Stimulated activated effector memory CD8-positive, alpha-beta T cell treated with anti-CD3 and anti-CD28 coated beads, Interleukin-12 subunit alpha, Interleukin-12 subunit beta, amount 100 ng/mL, for 72 hours (primary cell): ENCODE measurements around the gene CMSS1.
"Not testable (repeated sequence)": the region's sequence is repeated elsewhere in the genome, so short reads cannot be mapped to it uniquely, and the experiment has no call there.

Source experiments
- ATAC-seq: fragments of 150-1000 bp; cut with Tn5 transposase; 2 replicates; pipeline ENCODE4 v1.10.0; 2021
- DNase-seq, 2 donors: peaks; one replicate each; pipeline ENCODE4 v3.0.0; 2021 to 2022; ENCODE audit warnings: low spot score in 2 of 2
- H3K27ac Mint-ChIP-seq: one replicate; pipeline ENCODE4 v1.8.0; 2022; ENCODE audit warnings: mild to moderate bottlenecking, mixed read lengths
- H3K36me3 Mint-ChIP-seq: one replicate; pipeline ENCODE4 v1.8.0; 2022; ENCODE audit warnings: mild to moderate bottlenecking, mixed read lengths
- H3K4me1 Mint-ChIP-seq: one replicate; pipeline ENCODE4 v1.8.0; 2022; ENCODE audit warnings: mixed read lengths
- H3K4me3 Mint-ChIP-seq: one replicate; pipeline ENCODE4 v1.8.0; 2022; ENCODE audit warnings: mild to moderate bottlenecking, mixed read lengths
- H3K9me3 Mint-ChIP-seq: one replicate; pipeline ENCODE4 v1.8.0; 2022; ENCODE audit warnings: mixed read lengths

The CMSS1 gene

GRCh38 chr3:100044369-100044768 is 226.7 kb downstream of the CMSS1 start:
- Mint-ChIP-seq H3K36me3 (no peaks in the 10 kb centered on the region), H3K9me3 (no peaks in the 10 kb centered on the region), H3K4me1 (peaks cover 17% of the 10 kb centered on the region), H3K4me3 (no peak overlapping the region), H3K27ac (no peak overlapping the region)
- ATAC-seq (no peak), DNase-seq (no peak)

DNA sequence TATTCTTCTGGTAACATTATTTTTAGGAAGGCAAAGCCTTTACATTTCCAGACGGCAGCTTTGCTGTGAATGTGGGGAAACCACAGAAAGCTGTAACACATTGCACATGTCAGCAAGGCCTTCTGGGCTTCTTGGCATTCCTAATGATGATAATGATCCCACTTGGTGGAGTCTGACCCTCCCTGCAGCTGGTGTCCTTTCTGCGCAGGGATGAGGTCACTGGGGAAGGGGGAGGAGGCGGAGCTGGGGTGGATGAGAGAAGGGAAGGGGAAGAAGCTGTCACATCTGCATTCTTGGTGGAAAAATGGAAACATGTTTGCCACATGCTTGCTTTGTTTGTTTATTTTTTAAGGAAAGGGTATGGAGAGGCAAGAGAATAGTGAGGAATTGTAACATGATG is 228.0 kb downstream of the CMSS1 start:
- Mint-ChIP-seq H3K4me3 (no peak overlapping the region), H3K27ac (no peak overlapping the region), H3K9me3 (no peaks in the 10 kb centered on the region), H3K36me3 (no peaks in the 10 kb centered on the region), H3K4me1 (peaks cover 17% of the 10 kb centered on the region)
- DNase-seq (no peak), ATAC-seq (no peak)

GRCh38 chr3:100046986-100047385 is 229.3 kb downstream of the CMSS1 start:
- Mint-ChIP-seq H3K36me3 (no peaks in the 10 kb centered on the region), H3K4me1 (peaks cover 17% of the 10 kb centered on the region), H3K27ac (no peak overlapping the region), H3K4me3 (peak overlapping the region; percentile 27), H3K9me3 (no peaks in the 10 kb centered on the region)
- ATAC-seq (no peak), DNase-seq (no peak)

DNA sequence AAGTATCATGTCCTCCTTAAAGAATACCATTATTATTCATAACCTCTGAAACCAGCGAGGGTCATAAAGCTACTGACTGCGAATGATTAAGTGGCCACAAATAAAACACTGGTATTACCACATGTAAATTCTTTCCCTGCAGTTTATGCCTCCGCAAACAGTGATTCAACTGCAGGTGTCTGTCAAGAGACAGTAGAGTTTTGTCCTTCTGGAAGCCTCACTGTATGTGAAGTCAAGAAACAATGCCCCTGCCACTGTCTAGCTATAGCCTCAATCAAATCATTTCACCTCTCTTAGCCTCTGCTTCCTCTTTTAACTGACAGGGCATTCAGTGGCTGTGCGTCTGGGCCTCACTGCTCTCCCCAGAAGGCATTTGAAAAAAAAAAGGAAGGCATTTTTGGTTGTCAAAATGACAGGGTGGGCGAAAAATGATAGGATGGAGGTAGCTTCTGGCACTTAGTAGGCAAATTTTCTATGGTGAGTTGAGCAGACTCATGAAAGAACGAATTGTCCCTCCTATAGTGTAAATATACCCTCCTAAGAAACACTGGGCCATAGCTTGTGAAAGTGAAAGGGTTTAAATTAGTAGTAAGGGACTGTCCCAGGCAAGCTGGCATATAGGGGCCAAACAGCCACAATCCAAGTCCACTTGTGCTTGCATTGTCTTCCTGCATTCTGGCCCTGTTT is 229.9 kb downstream of the CMSS1 start:
- H3K36me3 Mint-ChIP-seq = no peaks in the 10 kb centered on the region
- no peak for DNase-seq
- H3K9me3 Mint-ChIP-seq = no peaks in the 10 kb centered on the region
- H3K4me3 Mint-ChIP-seq = peak overlapping the region; percentile 27
- ATAC-seq = peak; percentile 94
- H3K4me1 Mint-ChIP-seq = peaks cover 17% of the 10 kb centered on the region
- no peak overlapping the region for H3K27ac Mint-ChIP-seq

GRCh38 chr3:100048248-100048647 is 230.6 kb downstream of the CMSS1 start:
- Mint-ChIP-seq H3K4me3 (no peak overlapping the region), H3K4me1 (peaks cover 17% of the 10 kb centered on the region), H3K9me3 (no peaks in the 10 kb centered on the region), H3K36me3 (no peaks in the 10 kb centered on the region), H3K27ac (no peak overlapping the region)
- ATAC-seq = no peak
- DNase-seq = no peak

DNA sequence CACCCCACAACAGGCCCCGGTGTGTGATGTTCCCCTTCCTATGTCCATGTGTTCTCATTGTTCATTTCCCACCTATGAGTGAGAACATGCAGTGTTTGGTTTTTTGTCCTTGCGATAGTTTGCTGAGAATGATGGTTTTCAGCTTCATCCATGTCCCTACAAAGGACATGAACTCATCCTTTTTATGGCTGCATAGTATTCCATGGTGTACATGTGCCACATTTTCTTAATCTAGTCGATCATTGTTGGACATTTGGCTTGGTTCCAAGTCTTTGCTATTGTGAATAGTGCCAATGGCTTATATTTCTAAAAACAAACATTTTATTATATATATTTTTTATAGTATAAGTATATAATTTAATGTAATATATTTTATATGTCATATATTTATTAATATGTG is 233.9 kb downstream of the CMSS1 start:
- H3K4me3 Mint-ChIP-seq, H3K36me3 Mint-ChIP-seq, DNase-seq, H3K9me3 Mint-ChIP-seq, H3K27ac Mint-ChIP-seq, ATAC-seq: not testable (repeated sequence)
- H3K4me1 Mint-ChIP-seq = peaks cover 14% of the 10 kb centered on the region

DNA sequence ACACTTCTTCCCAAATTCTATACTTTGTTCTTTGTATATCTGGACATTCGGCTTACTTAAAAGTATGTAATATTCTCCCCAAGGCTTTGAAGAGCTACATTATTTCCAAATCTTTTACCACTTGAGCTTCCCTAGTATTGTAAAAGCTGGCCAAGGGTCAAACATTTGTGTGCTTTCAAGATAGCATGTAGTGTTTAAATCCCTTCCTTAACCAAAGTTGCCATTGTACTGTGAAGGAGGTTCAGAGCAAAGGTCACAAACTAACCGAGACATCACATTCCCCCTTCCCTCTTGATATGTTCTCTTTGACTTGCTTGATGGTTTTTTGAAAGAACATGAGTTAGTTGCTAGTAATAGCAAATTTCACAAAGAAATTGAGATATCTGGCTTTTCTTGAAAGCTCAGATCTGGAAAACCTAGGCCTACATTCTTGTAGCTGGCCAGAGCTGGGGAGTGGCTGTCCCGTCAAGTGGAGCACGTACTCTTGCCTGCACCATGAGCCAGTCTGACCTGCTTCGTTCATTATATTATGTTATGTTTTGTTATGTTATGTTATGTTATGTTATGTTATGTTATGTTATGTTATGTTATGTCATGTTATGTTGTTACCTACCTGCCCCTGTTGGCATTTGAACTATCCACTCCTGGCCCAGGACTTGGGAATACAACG is 236.4 kb downstream of the CMSS1 start:
- H3K4me3 Mint-ChIP-seq = no peak overlapping the region
- no peak overlapping the region for H3K27ac Mint-ChIP-seq
- H3K9me3 Mint-ChIP-seq = no peaks in the 10 kb centered on the region
- H3K36me3 Mint-ChIP-seq = no peaks in the 10 kb centered on the region
- H3K4me1 Mint-ChIP-seq = no peaks in the 10 kb centered on the region
- ATAC-seq (no peak), DNase-seq (no peak)

GRCh38 chr3:100057716-100058575 is 240.3 kb downstream of the CMSS1 start:
- H3K36me3 Mint-ChIP-seq = no peaks in the 10 kb centered on the region
- H3K4me3 Mint-ChIP-seq = no peak overlapping the region
- no peaks in the 10 kb centered on the region for H3K9me3 Mint-ChIP-seq
- peaks cover 16% of the 10 kb centered on the region for H3K4me1 Mint-ChIP-seq
- no peak for ATAC-seq
- H3K27ac Mint-ChIP-seq = no peak overlapping the region
- DNase-seq = no peak

- Mint-ChIP-seq H3K36me3 (no peaks in the 10 kb centered on the region), H3K27ac (no peak overlapping the region), H3K4me3 (no peak overlapping the region), H3K9me3 (no peaks in the 10 kb centered on the region), H3K4me1 (peaks cover 16% of the 10 kb centered on the region)
- no peak for ATAC-seq
- DNase-seq = no peak
These were observed 241.8 kb downstream of the CMSS1 start for GRCh38 chr3:100059472-100059871.

- H3K9me3 Mint-ChIP-seq = no peaks in the 10 kb centered on the region
- peak overlapping the region; percentile 60 for H3K27ac Mint-ChIP-seq
- H3K4me1 Mint-ChIP-seq = peaks cover 16% of the 10 kb centered on the region
- H3K4me3 Mint-ChIP-seq = no peak overlapping the region
- DNase-seq (no peak), ATAC-seq (peak; percentile 73)
- no peaks in the 10 kb centered on the region for H3K36me3 Mint-ChIP-seq
These were observed 243.2 kb downstream of the CMSS1 start for GRCh38 chr3:100060685-100061484.

DNA sequence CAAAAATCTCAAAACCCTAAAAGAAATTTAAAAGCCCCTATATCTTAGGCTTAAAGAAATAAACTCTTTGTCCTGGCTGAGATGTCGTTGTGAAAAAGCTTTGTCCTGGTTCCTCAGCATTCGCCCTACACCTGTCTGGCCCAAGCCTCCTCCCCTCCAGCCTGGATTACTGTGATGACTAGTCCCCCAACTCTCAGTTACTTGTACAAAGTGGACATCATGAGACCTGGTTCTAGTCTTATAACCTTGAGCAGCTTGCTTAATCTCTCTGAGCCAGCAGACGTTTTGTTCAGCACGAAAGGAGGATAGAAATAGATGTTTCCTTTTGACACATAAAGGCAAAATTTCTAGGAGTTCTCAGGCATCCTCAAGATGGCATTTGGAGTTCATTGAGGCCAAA is 245.0 kb downstream of the CMSS1 start:
- ATAC-seq (no peak), DNase-seq (no peak)
- H3K4me3 Mint-ChIP-seq = no peak overlapping the region
- no peaks in the 10 kb centered on the region for H3K9me3 Mint-ChIP-seq
- no peak overlapping the region for H3K27ac Mint-ChIP-seq
- peaks cover 16% of the 10 kb centered on the region for H3K4me1 Mint-ChIP-seq
- H3K36me3 Mint-ChIP-seq = no peaks in the 10 kb centered on the region

GRCh38 chr3:100063929-100064461 is 246.3 kb downstream of the CMSS1 start:
- Mint-ChIP-seq H3K36me3 (no peaks in the 10 kb centered on the region), H3K4me1 (peaks cover 18% of the 10 kb centered on the region), H3K4me3 (no peak overlapping the region)

GRCh38 chr3:100067589-100067988 is 249.9 kb downstream of the CMSS1 start:
- no peaks in the 10 kb centered on the region for H3K9me3 Mint-ChIP-seq
- no peak overlapping the region for H3K4me3 Mint-ChIP-seq
- H3K4me1 Mint-ChIP-seq = peaks cover 23% of the 10 kb centered on the region
- no peak overlapping the region for H3K27ac Mint-ChIP-seq
- DNase-seq = no peak
- H3K36me3 Mint-ChIP-seq = no peaks in the 10 kb centered on the region
- no peak for ATAC-seq

More at GRCh38 chr3:100063929-100064461, 246.3 kb downstream of the CMSS1 start:
- H3K27ac Mint-ChIP-seq = peak overlapping the region; percentile 11
- no peak for DNase-seq
- ATAC-seq = no peak
- H3K9me3 Mint-ChIP-seq = no peaks in the 10 kb centered on the region

- peak; percentile 88 for ATAC-seq
- Mint-ChIP-seq H3K9me3 (no peaks in the 10 kb centered on the region), H3K4me3 (no peak overlapping the region), H3K4me1 (peaks cover 36% of the 10 kb centered on the region), H3K36me3 (no peaks in the 10 kb centered on the region), H3K27ac (no peak overlapping the region)
- peak; percentile 60 to 84 for DNase-seq
These were observed 251.2 kb downstream of the CMSS1 start for GRCh38 chr3:100068826-100069225.

- H3K4me3 Mint-ChIP-seq = no peak overlapping the region
- no peak overlapping the region for H3K27ac Mint-ChIP-seq
- H3K4me1 Mint-ChIP-seq = peaks cover 41% of the 10 kb centered on the region
- no peak for ATAC-seq
- no peaks in the 10 kb centered on the region for H3K9me3 Mint-ChIP-seq
- H3K36me3 Mint-ChIP-seq = no peaks in the 10 kb centered on the region
- no peak for DNase-seq
These were observed 251.8 kb downstream of the CMSS1 start for GRCh38 chr3:100069472-100069871.
